Activated naive CD4-positive, alpha-beta T cell (primary cell): ENCODE data around the gene LAMA2.

Experiments
- DNase-seq, 4 experiments: peaks; one replicate each; lab custom pipeline; 2025; lab: John Stamatoyannopoulos, UW

LAMA2 gene

GRCh38 chr6:129215246-129215645 lies 332.3 kb downstream of the LAMA2 start:
- DNase-seq, result no peak

- no peak for DNase-seq
Observed at GRCh38 chr6:129215916-129216520, 333.1 kb downstream of the LAMA2 start.

- DNase-seq, result no peak
Observed at GRCh38 chr6:129217701-129218100, 334.8 kb downstream of the LAMA2 start.

GRCh38 chr6:129233458-129234134 lies 350.7 kb downstream of the LAMA2 start:
- no peak for DNase-seq

GRCh38 chr6:129235167-129236000 lies 352.4 kb downstream of the LAMA2 start:
- DNase-seq, result no peak

GRCh38 chr6:129236001-129236517 lies 353.1 kb downstream of the LAMA2 start:
- no peak for DNase-seq

GRCh38 chr6:129238991-129239390 lies 356.1 kb downstream of the LAMA2 start:
- no peak for DNase-seq

- DNase-seq, result no peak
Observed at GRCh38 chr6:129239825-129240491, 357.0 kb downstream of the LAMA2 start.

GRCh38 chr6:129240492-129240853 lies 357.5 kb downstream of the LAMA2 start:
- DNase-seq, result no peak

GRCh38 chr6:129242546-129242945 lies 359.6 kb downstream of the LAMA2 start:
- no peak for DNase-seq

- no peak for DNase-seq
Observed at GRCh38 chr6:129243377-129243776, 360.4 kb downstream of the LAMA2 start.

GRCh38 chr6:129248946-129249345 lies 366.0 kb downstream of the LAMA2 start:
- no peak for DNase-seq

GRCh38 chr6:129251669-129252376 lies 368.9 kb downstream of the LAMA2 start:
- DNase-seq, result peak in 2 of 4 experiments; percentile 1 to 2

- DNase-seq, result no peak
Observed at GRCh38 chr6:129252377-129253071, 369.6 kb downstream of the LAMA2 start.

- no peak for DNase-seq
Observed at GRCh38 chr6:129253242-129253641, 370.3 kb downstream of the LAMA2 start.

- DNase-seq, result no peak
Observed at GRCh38 chr6:129253727-129254126, 370.8 kb downstream of the LAMA2 start.

- no peak for DNase-seq
Observed at GRCh38 chr6:129257196-129257595, 374.3 kb downstream of the LAMA2 start.

GRCh38 chr6:129262661-129263060 lies 379.7 kb downstream of the LAMA2 start:
- DNase-seq, result no peak

GRCh38 chr6:129263176-129263575 lies 380.2 kb downstream of the LAMA2 start:
- DNase-seq, result no peak

- no peak for DNase-seq
Observed at GRCh38 chr6:129264480-129265045, 381.6 kb downstream of the LAMA2 start.

GRCh38 chr6:129267028-129267427 lies 384.1 kb downstream of the LAMA2 start:
- no peak for DNase-seq
